ENCODE results near the gene LAMC3.

Gene LAMC3

DNA sequence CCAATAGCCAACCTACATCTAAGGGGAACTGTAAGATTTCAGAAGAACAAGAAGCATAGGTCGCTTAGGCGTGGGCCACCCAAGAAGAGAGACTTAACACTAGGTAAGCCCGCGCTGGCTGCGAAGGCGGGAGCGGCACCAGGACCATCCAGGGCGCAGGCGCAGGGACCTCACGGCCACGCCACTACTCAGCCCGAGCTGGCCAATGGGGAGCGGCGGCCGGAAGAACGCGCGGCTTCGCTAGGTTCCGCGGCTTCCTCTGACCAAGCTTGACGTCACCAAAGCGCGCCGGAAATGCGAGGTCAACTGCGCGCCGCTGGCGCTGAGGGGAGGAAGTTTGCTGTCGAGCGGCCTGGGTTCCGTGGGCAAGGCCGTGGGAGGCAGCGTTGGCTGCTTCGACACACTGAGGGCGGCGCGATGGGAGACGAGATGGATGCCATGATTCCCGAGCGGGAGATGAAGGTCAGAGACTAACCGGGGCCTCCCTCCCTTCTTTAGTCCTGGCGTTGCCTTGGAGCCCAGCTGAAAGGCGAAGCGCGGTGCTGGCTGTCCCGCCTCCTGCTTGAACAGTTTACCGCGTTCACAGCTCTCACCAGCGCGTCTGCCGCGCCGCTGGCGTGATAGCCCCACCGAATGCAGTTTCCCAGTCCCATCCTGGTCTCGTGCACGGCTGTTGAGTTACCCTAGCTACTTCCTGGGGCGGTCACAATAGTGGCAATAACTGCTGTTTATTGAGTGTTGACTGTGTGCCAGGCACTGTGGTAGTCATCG is 116.5 kb downstream of the LAMC3 start, which contains the start of gene NUP214:
TSS of gene NUP214 (plus strand) at position 299 of the 771 bp plus-strand sequence. CDS start at position 418, 119 bp downstream.
- peak; percentile 99 for ATAC-seq

DNA sequence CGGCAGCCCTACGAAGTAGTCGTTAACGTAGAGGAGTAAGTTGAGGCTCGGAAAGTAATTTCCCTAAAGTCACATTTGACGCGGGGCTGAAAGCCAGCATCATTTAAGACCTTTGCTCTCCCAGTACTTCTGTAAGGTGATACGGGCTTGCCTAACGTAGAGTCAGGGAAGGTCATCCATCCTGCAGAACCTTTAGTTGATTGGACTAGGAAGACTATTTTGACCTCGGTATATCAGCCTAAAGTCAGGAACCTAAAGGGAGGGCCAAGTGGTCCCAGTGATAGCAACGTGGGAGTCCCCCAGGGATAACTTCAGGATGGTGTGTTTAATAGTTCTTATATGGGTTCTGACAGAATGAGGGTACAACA is 117.1 kb downstream of the LAMC3 start:
- no peak for ATAC-seq

- no peak for ATAC-seq
Measured at GRCh38 chr9:131129183-131129582, 120.2 kb downstream of the LAMC3 start.

DNA sequence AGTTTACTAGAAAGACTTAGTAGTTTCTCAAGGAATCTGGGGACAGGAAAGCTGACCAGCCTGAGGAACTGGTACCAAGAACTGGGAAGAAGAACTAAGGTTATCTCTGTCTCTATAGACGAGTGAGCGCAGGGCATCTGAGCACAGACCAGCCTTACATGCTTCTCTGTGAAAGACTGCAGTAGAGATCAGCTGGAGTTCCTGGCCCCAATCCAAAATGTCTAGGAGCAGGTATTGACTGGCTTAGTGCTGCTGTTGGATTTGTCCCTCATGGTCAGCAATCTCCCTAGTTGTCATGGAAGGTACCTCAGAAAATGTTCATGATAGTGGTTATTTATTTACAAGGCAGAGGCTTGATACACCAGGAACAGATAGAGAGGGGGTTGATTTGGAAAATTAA is 129.7 kb downstream of the LAMC3 start:
- ATAC-seq, result no peak

DNA sequence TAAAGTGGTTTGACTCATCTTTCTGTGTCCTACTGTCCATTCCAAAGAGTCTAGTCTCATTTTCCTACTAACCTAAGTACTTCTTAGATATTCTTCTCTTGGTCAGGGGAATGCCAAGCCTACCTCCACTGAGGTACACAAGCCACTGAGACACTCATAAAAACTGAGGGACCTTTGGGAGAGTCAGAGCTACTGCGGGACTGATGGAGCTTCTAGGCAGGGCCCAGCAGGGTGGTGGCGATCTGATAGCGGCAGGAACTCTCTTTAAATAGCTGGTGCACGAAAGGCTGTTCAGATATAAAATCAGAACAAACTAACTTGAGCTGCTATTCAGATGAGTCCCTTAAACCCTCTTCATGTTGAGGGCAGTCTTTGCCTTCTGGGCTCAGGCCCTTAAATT is 131.1 kb downstream of the LAMC3 start:
- ATAC-seq, result no peak

DNA sequence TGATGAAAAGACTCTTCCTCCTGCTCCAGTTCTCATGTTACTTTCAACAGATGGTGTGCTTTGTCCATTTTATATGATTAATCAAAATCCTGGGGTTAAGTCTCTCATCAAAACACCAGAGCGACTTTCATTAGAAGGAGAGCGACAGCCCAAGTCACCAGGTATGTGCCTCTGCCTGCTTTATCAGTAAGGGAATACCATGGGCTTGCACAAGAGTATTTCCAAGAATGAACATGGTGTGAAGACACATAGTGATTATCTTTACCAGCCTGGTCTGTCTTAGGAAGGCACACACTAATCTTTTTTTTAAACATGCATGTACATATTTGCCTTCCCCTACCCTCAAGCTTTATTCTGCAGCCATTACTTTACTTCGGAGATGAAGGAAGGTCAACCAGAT is 131.6 kb downstream of the LAMC3 start:
- no peak for ATAC-seq

DNA sequence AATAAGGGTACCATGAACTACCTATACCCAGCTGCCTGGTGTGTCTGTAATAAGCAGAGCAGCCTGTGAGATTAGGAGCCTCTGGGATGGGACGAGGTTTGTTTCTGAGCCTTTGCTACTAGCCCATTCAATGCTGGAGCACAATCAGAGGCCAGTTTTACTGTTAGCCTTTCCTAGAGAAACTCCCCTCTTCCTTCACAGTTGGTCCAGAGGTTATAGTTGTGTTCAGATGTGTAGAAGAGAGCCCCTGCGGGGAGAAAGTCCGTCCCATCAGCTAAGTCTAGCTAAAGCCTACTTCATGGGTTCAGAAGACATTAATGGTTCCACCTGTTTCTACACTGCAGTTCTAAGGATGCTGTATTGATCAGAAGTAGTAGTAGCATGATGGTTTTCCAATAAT is 133.2 kb downstream of the LAMC3 start:
- ATAC-seq, result no peak

All from activated CD4-positive, CD25-positive, alpha-beta regulatory T cell treated with anti-CD3 and anti-CD28 coated beads, Interleukin-2, amount 50 U/mL, for 24 hours (primary cell).